NB4 (cell line): ENCODE measurements around the gene ACTN1.
A peak's percentile ranks its signal among the peaks of the same experiment; 100 is the strongest.

Source experiments
- DNase-seq: peaks from one replicate; pipeline ENCODE4 v3.0.0; 2010; ENCODE audit warnings: low read depth
- H3K4me3 ChIP-seq: one replicate; pipeline ENCODE4 v1.5.1; 2011; ENCODE audit warnings: mild to moderate bottlenecking, low read depth, low read length, moderate library complexity
- MYC ChIP-seq: IDR thresholded peaks from 2 replicates; pipeline ENCODE4 v1.6.1; 2011; ENCODE audit warnings: low read depth, low read length
- POLR2A ChIP-seq: IDR thresholded peaks from 2 replicates; pipeline ENCODE4 v1.6.1; 2011; ENCODE audit warnings: mild to moderate bottlenecking; ENCODE audit not compliant: insufficient read length; ENCODE audit errors: extremely low read depth
- TF ChIP-seq, protein P1 (sequence below): IDR thresholded peaks from one replicate; pipeline ENCODE4 v1.5.1; 2012; ENCODE audit warnings: low read depth, low read length
- TF ChIP-seq, protein P2 (sequence below): IDR thresholded peaks from 2 replicates; pipeline ENCODE4 v1.6.1; 2011; ENCODE audit warnings: low read depth, low read length

ACTN1 gene

DNA sequence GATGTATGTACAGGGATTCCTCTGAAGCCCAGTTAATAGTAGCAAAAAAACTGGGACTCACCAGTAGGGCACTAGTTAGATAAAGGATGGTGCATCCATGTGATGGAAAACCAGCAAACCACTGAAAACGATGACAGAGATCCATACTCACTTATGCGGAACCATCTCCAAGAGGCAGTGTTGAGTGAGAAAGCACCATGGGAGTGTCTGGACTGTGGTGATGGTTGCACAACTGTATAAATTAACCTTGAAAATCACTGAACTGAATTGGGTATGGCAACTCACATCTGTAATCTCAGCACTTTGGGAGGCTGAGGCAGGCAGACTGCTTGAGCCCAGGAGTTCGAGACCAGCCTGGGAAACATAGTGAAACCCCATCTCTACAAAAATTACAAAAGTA lies 132.6 kb downstream of the ACTN1 start:
- H3K4me3 ChIP-seq, result no peak overlapping the region
- TF ChIP-seq, protein P1, sequence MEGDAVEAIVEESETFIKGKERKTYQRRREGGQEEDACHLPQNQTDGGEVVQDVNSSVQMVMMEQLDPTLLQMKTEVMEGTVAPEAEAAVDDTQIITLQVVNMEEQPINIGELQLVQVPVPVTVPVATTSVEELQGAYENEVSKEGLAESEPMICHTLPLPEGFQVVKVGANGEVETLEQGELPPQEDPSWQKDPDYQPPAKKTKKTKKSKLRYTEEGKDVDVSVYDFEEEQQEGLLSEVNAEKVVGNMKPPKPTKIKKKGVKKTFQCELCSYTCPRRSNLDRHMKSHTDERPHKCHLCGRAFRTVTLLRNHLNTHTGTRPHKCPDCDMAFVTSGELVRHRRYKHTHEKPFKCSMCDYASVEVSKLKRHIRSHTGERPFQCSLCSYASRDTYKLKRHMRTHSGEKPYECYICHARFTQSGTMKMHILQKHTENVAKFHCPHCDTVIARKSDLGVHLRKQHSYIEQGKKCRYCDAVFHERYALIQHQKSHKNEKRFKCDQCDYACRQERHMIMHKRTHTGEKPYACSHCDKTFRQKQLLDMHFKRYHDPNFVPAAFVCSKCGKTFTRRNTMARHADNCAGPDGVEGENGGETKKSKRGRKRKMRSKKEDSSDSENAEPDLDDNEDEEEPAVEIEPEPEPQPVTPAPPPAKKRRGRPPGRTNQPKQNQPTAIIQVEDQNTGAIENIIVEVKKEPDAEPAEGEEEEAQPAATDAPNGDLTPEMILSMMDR, result no peak
- no peak for DNase-seq

DNA sequence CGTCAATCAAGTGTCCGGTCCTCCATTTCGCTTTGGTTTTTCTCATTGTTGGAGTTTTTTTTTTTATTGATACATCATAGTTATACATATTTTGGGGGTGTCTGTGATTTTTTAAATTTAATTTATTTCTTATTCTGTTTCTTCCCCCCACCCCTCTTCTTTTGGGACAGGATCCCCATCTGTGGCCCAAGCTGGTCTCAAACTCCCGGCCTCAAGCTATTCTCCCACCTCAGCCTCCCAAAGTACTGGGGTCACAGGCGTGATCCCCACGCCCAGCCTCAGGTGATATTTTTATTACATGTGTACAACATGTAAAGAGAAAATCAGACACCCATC lies 134.9 kb downstream of the ACTN1 start:
- H3K4me3 ChIP-seq, result no peak overlapping the region
- TF ChIP-seq, protein P1, result no peak
- TF ChIP-seq, protein P2, sequence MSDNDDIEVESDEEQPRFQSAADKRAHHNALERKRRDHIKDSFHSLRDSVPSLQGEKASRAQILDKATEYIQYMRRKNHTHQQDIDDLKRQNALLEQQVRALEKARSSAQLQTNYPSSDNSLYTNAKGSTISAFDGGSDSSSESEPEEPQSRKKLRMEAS, result no peak
- TF ChIP-seq POLR2A, result no peak
- no peak for TF ChIP-seq MYC
- DNase-seq, result no peak

DNA sequence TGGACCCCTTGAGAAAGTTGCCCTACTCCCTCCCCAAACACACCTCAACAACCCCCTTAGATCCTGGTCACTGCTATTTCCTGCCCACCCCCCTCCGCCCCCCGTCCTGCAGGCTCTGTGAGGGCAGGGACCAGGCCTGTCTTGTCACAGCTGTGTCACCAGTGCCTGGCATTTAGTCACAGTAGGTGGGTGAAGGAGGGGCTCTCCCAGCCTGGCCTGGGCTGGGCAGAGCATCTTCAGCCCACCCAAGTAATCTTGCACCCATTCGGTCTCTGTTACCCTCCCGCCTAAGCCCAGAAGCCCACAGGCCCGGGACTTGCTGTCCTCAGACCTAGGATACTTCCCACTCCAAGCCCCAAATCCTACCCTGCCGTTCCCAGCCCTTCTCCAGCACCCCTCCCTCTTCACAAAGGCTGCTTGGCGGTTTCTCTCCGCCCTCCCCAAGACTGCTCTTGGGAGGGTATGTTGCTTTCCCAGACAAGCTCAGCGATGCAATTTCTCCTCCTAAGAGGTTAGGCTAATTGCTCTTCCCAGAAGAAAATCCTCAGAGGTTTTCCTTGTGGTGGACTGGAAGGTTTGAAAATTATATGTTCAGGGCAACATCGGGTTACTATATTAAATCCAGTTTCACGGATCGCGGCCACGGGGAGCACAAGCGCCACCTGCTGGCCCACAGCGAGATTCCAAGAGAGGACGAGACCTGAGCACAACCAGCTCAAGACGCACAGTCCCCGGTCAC lies 135.5 kb downstream of the ACTN1 start:
- TF ChIP-seq, protein P1, result peak; percentile 86
- TF ChIP-seq, protein P2, result no peak
- DNase-seq, result peak; percentile 61

DNA sequence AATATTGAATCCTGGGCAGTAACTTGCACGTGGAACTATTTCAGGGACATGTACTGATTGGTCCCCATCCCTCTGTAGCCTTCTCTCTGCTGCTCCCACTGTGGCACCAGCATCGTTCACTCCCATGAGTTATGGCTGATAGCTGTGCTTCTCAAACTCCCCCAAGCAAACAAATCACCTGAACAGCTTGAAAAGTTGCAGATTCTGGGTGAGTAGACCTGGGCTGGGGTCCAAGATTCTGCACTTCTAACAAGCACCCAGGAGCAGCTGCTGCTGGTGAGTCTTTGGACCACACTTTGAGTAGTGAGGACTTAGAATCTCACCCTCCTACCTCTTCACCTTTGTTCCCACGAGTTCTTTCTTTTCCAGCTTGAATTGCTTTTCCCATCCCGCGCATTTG lies 136.8 kb downstream of the ACTN1 start:
- TF ChIP-seq, protein P1, result no peak
- TF ChIP-seq, protein P2, result no peak
- no peak for TF ChIP-seq POLR2A
- no peak for TF ChIP-seq MYC
- no peak overlapping the region for H3K4me3 ChIP-seq
- DNase-seq, result no peak

More for the DNA sequence above, 135.5 kb downstream of the ACTN1 start:
- H3K4me3 ChIP-seq, result no peak overlapping the region

DNA sequence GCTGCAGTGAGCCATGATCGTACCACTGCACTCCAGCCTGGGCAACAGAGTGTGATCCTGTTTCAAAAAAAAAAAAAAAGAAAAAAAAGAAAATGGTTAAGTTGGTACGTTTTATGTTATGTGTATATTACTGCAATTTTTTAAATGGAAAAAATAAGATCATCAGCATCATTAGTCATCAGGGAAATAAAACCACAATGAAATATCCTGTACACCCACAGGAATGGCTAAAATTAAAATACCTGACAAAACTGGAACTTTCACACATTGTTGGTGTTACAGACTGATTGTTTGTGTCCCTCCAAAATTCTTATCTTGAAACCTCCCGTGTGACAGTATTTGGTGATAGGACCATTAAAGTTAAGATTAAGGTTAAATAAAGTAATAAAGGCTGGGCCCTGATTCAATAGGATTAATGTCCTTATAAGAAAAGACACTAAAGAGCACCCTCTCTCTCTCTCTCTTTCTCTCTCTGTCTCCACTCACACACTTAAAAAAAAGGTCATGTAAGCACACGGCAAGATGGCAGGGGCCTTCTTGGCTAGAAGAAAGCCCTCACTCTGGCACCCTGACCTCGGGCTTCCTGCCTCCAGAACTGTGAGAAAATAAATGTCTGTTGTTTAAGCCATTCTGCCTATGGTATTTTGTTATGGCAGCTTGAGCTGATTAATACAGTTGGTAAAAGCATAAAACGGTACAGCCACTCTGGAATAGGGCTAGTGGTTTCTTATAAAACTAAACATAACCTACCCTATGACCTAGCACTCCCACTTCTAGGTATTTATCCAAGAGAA lies 137.9 kb downstream of the ACTN1 start:
- DNase-seq, result no peak
- H3K4me3 ChIP-seq, result no peak overlapping the region
- TF ChIP-seq POLR2A, result no peak
- TF ChIP-seq, protein P2, result no peak
- no peak for TF ChIP-seq MYC
- TF ChIP-seq, protein P1, result no peak
